Measurements from ENCODE around the gene S100A11.

DNA sequence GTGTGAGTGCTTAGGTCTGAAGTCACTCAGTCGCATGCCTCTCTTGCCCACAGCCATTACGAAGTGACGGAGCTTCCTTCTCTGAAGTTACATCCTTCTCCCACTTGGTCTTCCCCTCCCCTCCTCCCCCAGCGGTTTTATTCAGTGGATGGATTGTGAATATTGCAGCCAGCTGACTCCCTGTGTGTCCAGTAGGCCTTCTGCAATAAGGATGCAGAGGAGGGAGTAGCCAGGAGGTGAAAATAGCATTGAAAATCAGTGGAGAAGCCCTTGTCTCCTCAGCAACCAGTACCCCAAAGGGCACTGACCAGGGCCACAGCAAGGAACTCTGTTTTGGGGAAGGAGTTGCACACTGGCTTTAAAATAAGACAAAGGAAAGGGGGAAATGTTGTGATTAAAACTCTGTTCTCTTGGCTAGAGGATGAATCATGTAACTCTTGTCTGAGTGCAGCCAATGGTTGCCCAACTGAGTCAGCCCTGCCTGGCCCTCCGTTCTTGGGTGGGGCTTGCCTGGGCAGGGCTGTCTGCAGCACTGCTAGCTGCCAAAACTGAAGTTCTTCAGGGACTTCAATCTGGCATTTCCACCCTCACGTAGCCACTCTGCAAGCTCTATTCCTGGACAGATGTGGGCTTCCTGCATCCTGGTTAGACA, 47.5 kb downstream of the S100A11 start:
- TF ChIP-seq, protein P1, sequence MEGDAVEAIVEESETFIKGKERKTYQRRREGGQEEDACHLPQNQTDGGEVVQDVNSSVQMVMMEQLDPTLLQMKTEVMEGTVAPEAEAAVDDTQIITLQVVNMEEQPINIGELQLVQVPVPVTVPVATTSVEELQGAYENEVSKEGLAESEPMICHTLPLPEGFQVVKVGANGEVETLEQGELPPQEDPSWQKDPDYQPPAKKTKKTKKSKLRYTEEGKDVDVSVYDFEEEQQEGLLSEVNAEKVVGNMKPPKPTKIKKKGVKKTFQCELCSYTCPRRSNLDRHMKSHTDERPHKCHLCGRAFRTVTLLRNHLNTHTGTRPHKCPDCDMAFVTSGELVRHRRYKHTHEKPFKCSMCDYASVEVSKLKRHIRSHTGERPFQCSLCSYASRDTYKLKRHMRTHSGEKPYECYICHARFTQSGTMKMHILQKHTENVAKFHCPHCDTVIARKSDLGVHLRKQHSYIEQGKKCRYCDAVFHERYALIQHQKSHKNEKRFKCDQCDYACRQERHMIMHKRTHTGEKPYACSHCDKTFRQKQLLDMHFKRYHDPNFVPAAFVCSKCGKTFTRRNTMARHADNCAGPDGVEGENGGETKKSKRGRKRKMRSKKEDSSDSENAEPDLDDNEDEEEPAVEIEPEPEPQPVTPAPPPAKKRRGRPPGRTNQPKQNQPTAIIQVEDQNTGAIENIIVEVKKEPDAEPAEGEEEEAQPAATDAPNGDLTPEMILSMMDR (IDR thresholded peaks at IDR 0.05), result no peak
- TF ChIP-seq POLR2AphosphoS5 (IDR thresholded peaks at IDR 0.05), result no peak
- TF ChIP-seq POLR2A (IDR thresholded peaks at IDR 0.05), result no peak

Data from breast epithelium (tissue), 3 donors.